Prostate gland (tissue), 2 donors: ENCODE data around the gene PIWIL1.

Source experiments
- CTCF ChIP-seq, 4 experiments: fragments of 200-600 bp in 2 of 4; fragments of 450-650 bp in 2 of 4; sonication (generic) in 2 of 4; IDR thresholded peaks; 1 replicate in 3 of 4; 2 replicates in 1 of 4; pipeline ENCODE4 v1.5.1; 2016 to 2019; ENCODE audit warnings: antibody characterized with exemption in 4 of 4, mild to moderate bottlenecking in 2 of 4, moderate library complexity in 2 of 4
- POLR2AphosphoS5 ChIP-seq: sonication (generic); formaldehyde crosslinking; IDR thresholded peaks from one replicate; pipeline ENCODE4 v1.6.1; 2017; ENCODE audit warnings: antibody characterized with exemption

- TF ChIP-seq CTCF (IDR thresholded peaks at IDR 0.05) (peak; percentile 38 to 88 (median 77)), POLR2AphosphoS5 (peak; percentile 15)
Observed at GRCh38 chr12:130335517-130336392, 1.9 kb upstream of the PIWIL1 start.
